Erythroblast (primary cell): ENCODE data around the gene CPNE5.

ENCODE experiments used
- GATA1 ChIP-seq: IDR thresholded peaks from 2 replicates; pipeline ENCODE4 v1.6.1; 2011; ENCODE audit warnings: low read depth, mild to moderate bottlenecking, control low read depth, low read length, moderate library complexity
- POLR2A ChIP-seq: IDR thresholded peaks from 2 replicates; pipeline ENCODE4 v1.6.1; 2011; ENCODE audit warnings: mild to moderate bottlenecking, low read length

DNA sequence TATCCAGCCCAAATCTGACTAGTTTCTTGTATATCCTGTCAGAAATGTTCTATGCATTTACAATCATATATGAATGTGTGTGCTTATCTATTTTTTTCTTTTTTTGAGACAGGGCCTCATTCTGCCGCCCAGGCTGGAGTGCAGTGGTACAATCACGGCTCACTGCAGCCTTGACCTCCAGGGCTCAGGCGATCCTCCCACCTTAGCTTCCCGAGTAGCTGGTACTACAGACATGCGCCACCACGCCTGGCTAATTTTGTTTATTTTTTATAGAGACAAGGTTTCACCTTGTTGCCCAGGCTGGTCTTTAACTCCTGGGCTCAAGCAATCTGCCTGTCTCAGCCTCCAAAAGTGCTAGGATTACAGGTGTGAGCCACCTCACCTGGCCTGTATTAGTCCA, 144.6 kb downstream of the CPNE5 start:
- TF ChIP-seq POLR2A (no peak), GATA1 (no peak)
